GM12873 (cell line): ENCODE results near the gene ADAMTSL2.

ENCODE experiments used
- TF ChIP-seq, protein P1 (sequence below): IDR thresholded peaks from 2 replicates; pipeline ENCODE4 v1.5.1; 2012; ENCODE audit warnings: low read depth, mild to moderate bottlenecking, moderate library complexity, low read length, control low read depth; ENCODE audit not compliant: insufficient read depth; ENCODE audit errors: missing control alignments

The ADAMTSL2 gene

DNA sequence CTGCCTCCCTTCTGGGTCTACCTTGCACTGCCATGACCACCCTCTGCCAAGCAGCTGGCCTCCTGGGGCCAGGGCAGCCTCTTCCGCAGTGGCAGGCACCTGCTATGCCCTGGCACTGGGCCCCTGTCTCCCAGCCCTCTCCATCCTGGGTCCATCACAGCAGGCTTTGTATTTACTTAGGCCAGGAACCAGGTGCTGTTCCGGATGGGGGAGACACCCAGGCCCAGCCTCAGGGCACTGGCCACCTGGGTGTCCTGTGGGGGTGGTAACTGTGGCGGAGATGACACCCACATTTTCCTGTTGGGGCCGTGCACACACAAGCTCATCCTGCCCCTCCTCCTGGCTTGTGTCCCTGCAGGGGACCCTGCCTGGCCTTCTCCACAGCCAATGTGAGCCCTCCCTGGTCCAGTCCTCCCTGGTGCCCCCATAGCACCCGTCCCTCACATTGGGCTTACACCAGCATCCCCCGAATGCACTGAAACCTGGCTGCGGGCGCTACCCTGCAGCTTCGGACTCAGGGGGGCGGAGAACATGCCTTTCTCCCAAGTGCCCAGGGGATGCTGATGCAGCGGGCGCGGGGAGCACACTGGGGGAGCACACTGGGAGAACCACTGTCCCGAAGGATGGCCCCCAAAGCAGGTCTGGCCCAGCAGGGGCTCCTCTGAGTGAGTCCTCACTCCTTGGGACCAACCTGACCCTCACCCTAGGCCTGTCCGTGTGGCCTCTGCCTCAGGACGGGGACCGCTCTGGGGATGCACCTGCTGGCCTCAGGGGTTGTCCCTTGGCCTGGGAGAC is 56.8 kb downstream of the ADAMTSL2 start:
- TF ChIP-seq, protein P1, sequence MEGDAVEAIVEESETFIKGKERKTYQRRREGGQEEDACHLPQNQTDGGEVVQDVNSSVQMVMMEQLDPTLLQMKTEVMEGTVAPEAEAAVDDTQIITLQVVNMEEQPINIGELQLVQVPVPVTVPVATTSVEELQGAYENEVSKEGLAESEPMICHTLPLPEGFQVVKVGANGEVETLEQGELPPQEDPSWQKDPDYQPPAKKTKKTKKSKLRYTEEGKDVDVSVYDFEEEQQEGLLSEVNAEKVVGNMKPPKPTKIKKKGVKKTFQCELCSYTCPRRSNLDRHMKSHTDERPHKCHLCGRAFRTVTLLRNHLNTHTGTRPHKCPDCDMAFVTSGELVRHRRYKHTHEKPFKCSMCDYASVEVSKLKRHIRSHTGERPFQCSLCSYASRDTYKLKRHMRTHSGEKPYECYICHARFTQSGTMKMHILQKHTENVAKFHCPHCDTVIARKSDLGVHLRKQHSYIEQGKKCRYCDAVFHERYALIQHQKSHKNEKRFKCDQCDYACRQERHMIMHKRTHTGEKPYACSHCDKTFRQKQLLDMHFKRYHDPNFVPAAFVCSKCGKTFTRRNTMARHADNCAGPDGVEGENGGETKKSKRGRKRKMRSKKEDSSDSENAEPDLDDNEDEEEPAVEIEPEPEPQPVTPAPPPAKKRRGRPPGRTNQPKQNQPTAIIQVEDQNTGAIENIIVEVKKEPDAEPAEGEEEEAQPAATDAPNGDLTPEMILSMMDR = no peak

DNA sequence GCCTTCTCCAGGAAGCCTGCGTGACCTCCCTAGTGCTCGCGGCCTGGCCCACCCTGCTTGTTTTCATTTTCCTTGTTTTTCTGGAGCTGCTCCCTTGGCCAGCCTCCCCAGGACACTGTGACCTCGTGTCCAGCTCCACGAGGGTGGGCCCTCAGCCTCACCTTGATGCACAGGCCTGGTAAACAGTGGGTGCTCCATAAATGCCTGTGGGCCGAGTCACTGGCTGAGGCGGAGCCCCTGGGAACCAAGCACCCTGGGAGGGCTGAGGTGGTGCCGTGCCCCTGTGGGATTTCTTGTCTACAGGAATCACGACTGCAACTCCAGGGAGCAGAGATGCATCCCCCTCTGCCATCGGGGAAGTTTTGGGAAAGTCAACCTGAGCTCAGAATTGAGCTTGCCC is 57.5 kb downstream of the ADAMTSL2 start:
- TF ChIP-seq, protein P1 = no peak

DNA sequence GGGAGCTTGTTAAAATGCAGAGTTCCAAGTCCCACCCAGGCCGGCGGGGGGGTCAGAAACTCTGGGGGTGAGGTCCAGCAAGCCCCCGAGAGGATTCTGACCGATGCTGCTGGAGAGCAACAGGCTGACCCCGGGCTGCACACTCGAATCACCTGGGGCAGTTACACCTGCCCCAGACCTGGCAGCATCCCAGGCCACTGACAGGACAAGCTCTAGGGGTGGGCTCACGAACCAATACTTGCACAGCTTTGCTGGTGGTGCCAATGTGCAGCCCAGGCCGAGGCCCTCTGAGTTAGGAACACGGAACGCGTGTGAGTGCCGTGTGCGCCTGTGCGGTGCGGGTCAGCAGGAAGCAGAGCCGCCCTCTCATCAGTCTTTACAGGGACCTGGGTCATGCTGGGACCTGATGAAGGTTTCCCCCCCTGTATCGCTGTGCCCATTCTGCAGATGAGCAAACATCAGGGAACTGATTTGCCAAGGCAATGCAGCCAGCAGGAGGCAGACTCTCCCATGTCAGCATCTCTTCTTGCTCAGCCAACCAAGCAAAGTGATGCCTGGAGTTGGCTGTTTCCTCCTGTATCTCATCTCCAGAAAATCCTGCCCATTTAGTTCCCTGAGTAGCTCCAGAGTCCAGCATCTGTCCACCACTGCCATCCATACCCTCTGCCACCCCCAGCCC is 58.4 kb downstream of the ADAMTSL2 start:
- TF ChIP-seq, protein P1 = peak; percentile 57

DNA sequence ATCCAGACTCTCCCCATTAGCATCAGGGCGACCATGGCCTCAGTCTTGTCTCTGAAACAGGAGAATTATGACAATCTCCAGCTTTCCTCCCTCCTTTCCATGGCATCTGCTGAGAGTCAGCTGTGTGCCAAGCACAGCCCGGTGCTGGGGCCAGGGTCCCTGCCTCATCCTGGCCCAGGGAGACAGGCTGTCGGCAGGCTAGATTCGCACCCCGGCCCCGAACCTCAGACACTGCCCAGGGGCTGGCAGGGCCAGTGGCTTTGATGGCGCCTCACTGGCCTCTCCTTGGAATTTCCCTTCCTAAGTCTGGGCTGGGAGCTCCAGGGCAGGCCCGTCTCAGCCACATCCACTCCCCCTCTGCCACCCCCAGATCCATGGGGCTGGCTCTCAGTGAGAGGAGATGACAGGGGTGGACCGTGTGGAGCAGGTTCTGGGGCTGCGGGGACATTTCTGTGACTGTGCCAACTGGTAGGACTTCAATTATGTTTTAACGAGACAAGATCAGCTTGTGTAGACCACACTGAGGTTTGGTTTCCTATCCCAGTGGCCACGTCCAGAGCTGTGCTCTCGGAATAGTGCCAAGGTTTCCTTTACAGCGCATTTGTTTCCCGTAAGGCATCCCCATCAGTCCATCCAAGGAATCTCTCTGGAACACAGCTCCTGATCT is 59.2 kb downstream of the ADAMTSL2 start:
- TF ChIP-seq, protein P1 = no peak

DNA sequence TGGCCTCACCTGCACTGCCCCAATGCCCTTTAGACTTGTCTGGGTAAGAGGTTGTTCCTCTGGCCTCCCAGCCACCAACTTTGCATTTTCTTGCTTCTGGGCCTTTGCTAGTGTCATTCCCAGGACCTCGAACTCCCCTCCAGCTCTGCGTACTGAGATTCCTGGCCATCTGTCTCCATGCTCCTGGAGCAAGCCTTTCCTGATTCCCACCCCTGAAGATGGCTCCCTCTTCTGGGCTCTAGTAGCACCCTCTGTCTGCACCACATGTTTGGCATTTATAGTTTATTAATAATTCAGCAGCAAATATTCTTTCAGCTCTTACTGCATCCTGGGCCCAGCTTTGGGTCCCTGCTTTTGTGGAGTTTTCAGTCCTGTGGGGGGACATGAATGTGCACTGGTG is 59.8 kb downstream of the ADAMTSL2 start:
- TF ChIP-seq, protein P1 = no peak

DNA sequence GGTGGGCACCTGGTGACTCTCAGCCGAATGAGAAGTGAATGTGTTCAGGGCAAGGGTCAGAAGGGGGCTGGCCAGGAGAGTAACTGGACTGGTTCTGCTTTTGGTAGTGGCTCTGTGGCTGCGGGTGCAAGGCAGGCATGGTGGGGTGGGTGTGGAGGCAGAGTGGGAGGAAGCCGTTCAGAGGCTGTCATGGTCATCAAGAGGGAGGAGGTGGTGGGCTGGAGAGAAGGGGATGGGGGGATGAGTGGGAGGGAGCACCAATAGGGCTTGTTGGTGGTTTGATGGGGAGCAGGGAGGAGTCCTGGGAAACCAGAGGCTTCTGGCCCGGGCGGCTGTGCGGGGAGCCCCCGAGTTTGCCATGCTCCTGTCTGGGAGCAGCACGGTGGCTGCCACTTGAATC is 61.4 kb downstream of the ADAMTSL2 start:
- TF ChIP-seq, protein P1 = no peak
